Right cardiac atrium (tissue), 5 donors: ENCODE measurements around the gene RAET1E. TPM values are rescaled to one million over a fixed set of nuclear protein-coding genes. Genes with fewer than 3 reads are reported as not detected.
"Not testable (repeated sequence)": the region's sequence is repeated elsewhere in the genome, so short reads cannot be mapped to it uniquely, and the experiment has no call there.

Source experiments
- ATAC-seq, 2 donors: fragments of 200-7000 bp; cut with Tn5 transposase; one replicate each; pipeline versions ENCODE4 v1.8.0 to v1.9.1; 2020; ENCODE audit warnings: moderate library complexity in 2 of 2, mild to moderate bottlenecking in 1 of 2
- DNase-seq, 3 donors: peaks; one replicate each; pipeline ENCODE4 v3.0.0-alpha.2; 2020
- H3K27ac ChIP-seq: one replicate; pipeline ENCODE4 v1.5.1; 2013; ENCODE audit warnings: mild to moderate bottlenecking, low read length, control low read depth, moderate library complexity
- H3K27me3 ChIP-seq: one replicate; pipeline ENCODE4 v1.6.1; 2013; ENCODE audit not compliant: control insufficient read depth, insufficient read depth
- H3K4me1 ChIP-seq: one replicate; pipeline ENCODE4 v1.6.1; 2013; ENCODE audit warnings: low read length; ENCODE audit not compliant: control insufficient read depth, insufficient read depth
- H3K4me3 ChIP-seq: one replicate; pipeline ENCODE4 v1.5.1; 2013; ENCODE audit warnings: low read length, control low read depth
- H3K9me3 ChIP-seq: one replicate; pipeline ENCODE4 v1.6.1; 2013; ENCODE audit warnings: low read length; ENCODE audit not compliant: control insufficient read depth
- WGBS: extraction: QIAGEN DNeasy Blood & Tissue Kit; methylation state at CpG from one replicate; pipeline ENCODE4 v1.1.7; 2013; 5-methylcytosine and 5-hydroxymethylcytosine counted together
- intact Hi-C, 4 donors: fragments of 100-400 bp; cut with DNase I; formaldehyde crosslinking; loops; one replicate each; pipeline versions ENCODE4 v1.11.0 to v1.14.0; 2022 to 2023
- polyA plus RNA-seq: library from polyadenylated mRNA; stranded (reverse); fragments of 200-250 nt; gene quantifications from one replicate; pipeline ENCODE4 v1.2.3, GENCODE V29; 2013
- total RNA-seq, 4 donors: library from RNA; stranded (reverse); fragmentation: NEBNext Ultra II Directional; extraction: Animal tissue kit (Norgen Biotek cat#: 25700); gene quantifications; one replicate each; pipeline ENCODE4 v1.2.1, GENCODE V29; 2021
- donor health status: healthy with polysubstance abuse.
- donor health status: DM: no; HTN: yes; CAD: no.
- donor health status: DM: no; HTN: no; CAD: no.
- donor health status: DM: no; HTN: yes; CAD: no; lungs with severe emphysema.
- donor health status: DM: yes; HTN: yes; CAD: no.

The RAET1E gene
- total and polyA plus RNA-seq, 5 donors, result 0.17 to 0.45 (median 0.41) TPM

GRCh38 chr6:149919834-149920225 lies 21.9 kb upstream of the RAET1E start:
- Histone ChIP-seq H3K4me1 (no peaks in the 10 kb centered on the region), H3K27me3 (no peaks in the 10 kb centered on the region), H3K27ac (no peak overlapping the region), H3K4me3 (no peak overlapping the region), H3K9me3 (no peaks in the 10 kb centered on the region)
- intact Hi-C loops, result loop anchor here in 2 of 4 donors (5.0 to 10.0 kb wide), 3 partner anchors 53 to 195 kb away; no protein-coding TSS in a partner anchor
- WGBS, result 90% methylated on average over 4 of the region's 4 CpGs
- ATAC-seq (no peak), DNase-seq (no peak)

DNA sequence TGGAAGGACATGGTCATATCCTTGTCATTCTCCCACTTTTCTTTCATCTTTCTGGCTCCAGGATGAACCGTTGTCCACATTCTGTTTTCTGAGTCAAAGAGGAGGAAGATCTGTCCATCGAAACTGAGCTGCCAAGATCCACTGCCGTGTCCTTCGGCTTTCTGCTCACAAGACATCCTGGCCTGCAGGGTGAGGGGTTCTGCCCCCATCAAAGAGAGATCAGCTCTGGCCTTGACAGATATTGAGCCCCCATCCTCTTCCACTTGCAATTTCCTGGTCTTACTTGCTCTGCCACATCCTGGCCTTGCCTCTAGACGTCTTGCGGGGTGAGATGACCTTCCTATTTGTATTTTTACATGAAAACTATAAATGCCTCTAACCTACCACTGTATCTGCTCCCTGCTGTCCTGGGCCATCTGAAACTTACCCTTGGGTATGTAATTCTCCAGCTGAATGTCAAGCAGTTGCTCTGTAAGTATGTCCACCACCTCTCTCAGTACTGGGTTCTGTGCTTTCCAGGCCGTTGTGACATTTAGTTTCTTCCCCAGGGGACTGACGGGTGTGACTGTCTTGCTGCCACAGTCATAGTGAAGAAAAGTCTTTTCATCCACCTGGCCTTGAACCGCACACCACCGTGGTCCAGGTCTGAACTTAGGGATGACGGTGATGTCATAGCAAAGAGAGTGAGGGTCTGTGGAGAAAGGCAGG lies 21.4 kb upstream of the RAET1E start:
- H3K4me3 ChIP-seq, H3K27me3 ChIP-seq, H3K27ac ChIP-seq, H3K9me3 ChIP-seq, DNase-seq, ATAC-seq, intact Hi-C loops, H3K4me1 ChIP-seq: not testable (repeated sequence)
- 87% methylated on average over 11 of the region's 11 CpGs for WGBS

GRCh38 chr6:149918151-149918905 lies 20.4 kb upstream of the RAET1E start:
- Histone ChIP-seq H3K27me3 (no peaks in the 10 kb centered on the region), H3K27ac (no peak overlapping the region), H3K4me1 (no peaks in the 10 kb centered on the region), H3K4me3 (no peak overlapping the region), H3K9me3 (no peaks in the 10 kb centered on the region)
- WGBS, result 82% methylated on average over 6 of the region's 6 CpGs
- ATAC-seq, result no peak
- no peak for DNase-seq
- intact Hi-C loops, result no loop called here

DNA sequence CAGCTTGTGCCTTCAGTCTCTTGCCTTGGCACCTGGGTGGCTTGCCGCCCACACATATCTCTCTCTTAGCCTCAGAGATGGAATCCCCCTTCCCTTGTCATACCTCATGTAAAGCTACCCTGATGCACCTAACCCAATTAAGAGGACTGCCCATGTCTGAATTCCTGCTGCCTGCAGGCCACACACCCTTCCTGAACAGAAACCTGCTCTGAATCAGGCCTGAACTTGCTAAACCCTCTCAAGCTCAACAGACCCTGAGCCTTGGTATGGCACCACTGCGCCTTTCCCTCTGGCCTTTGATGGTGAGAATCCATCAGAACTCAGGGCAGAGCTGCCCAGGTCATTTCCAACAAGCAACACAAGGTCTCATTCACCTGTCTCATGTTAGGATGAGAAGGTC lies 19.8 kb upstream of the RAET1E start:
- DNase-seq (no peak), ATAC-seq (no peak)
- Histone ChIP-seq H3K4me1 (no peaks in the 10 kb centered on the region), H3K4me3 (no peak overlapping the region), H3K9me3 (no peaks in the 10 kb centered on the region), H3K27ac (no peak overlapping the region), H3K27me3 (no peaks in the 10 kb centered on the region)
- intact Hi-C loops, result no loop called here
- WGBS, result 94% methylated on average over 2 of the region's 2 CpGs

GRCh38 chr6:149915970-149916865 lies 18.3 kb upstream of the RAET1E start:
- 91% methylated on average over 10 of the region's 10 CpGs for WGBS
- Histone ChIP-seq H3K4me3 (no peak overlapping the region), H3K27ac (no peak overlapping the region), H3K9me3 (no peaks in the 10 kb centered on the region), H3K27me3 (no peaks in the 10 kb centered on the region), H3K4me1 (no peaks in the 10 kb centered on the region)
- no peak for ATAC-seq
- intact Hi-C loops, result no loop called here
- DNase-seq, result no peak

GRCh38 chr6:149913540-149914240 lies 15.8 kb upstream of the RAET1E start:
- Histone ChIP-seq H3K4me1 (no peaks in the 10 kb centered on the region), H3K4me3 (no peak overlapping the region), H3K27ac (no peak overlapping the region), H3K27me3 (no peaks in the 10 kb centered on the region), H3K9me3 (no peaks in the 10 kb centered on the region)
- DNase-seq (no peak), ATAC-seq (no peak)
- WGBS, result 59% methylated on average over 9 of the region's 9 CpGs
- intact Hi-C loops, result no loop called here

GRCh38 chr6:149913085-149913484 lies 15.2 kb upstream of the RAET1E start:
- DNase-seq, result no peak
- Histone ChIP-seq H3K27me3 (no peaks in the 10 kb centered on the region), H3K4me1 (no peaks in the 10 kb centered on the region), H3K27ac (no peak overlapping the region), H3K4me3 (no peak overlapping the region), H3K9me3 (no peaks in the 10 kb centered on the region)
- 84% methylated on average over 2 of the region's 2 CpGs for WGBS
- intact Hi-C loops, result no loop called here
- no peak for ATAC-seq

DNA sequence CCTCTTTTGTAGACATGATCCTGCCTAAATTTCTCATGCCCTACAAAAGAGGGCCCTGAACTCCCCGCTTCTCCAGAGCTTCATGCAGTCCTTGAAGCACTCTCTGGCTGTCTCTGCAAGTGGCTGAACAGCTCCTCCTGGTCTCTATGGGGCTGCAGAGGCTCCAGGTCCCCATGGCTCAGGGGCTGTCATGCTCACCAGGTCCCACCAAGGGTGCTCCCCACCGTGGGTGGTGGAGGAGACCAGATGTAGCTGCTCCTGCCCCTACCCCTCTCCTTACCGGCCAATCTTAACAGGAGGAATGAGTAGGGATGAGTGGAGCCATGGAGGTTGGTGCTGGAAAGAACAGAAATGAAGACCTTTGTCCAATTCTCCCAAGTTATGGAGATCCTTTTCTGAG lies 14.8 kb upstream of the RAET1E start:
- intact Hi-C loops, DNase-seq: not testable (repeated sequence)

DNA sequence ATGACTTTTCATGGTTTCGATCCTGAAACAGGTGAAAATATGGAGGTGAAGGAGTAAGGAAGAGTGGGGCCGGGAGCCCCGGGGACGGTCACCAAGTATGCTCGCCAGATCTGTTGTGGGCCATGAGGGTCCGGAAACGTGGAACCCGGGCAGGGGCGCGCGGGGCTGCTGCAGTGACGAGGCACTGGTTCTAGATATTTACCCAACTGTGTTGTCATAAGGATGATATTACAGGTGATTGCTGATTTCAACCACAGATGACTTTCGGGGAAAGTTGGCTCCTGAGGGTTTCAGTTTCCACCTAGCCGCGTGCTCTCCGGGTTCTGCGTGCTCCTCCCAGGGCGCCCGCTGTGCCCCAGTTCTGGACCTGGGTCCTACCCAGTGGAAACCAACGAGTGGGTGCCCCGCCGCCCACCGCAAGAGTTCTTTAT lies 12.8 kb upstream of the RAET1E start:
- no peak overlapping the region for H3K27ac ChIP-seq
- 95% methylated on average over 23 of the region's 23 CpGs for WGBS
- DNase-seq (no peak), ATAC-seq (no peak)
- no peak overlapping the region for H3K4me3 ChIP-seq
- peaks cover 3% of the 10 kb centered on the region for H3K4me1 ChIP-seq
- no peaks in the 10 kb centered on the region for H3K27me3 ChIP-seq
- intact Hi-C loops, result no loop called here
- H3K9me3 ChIP-seq, result no peaks in the 10 kb centered on the region

More for the DNA sequence above, 14.8 kb upstream of the RAET1E start:
- not testable (repeated sequence) for H3K4me3 ChIP-seq, H3K4me1 ChIP-seq, H3K9me3 ChIP-seq, H3K27me3 ChIP-seq, H3K27ac ChIP-seq, ATAC-seq
- 82% methylated on average over 3 of the region's 3 CpGs for WGBS

DNA sequence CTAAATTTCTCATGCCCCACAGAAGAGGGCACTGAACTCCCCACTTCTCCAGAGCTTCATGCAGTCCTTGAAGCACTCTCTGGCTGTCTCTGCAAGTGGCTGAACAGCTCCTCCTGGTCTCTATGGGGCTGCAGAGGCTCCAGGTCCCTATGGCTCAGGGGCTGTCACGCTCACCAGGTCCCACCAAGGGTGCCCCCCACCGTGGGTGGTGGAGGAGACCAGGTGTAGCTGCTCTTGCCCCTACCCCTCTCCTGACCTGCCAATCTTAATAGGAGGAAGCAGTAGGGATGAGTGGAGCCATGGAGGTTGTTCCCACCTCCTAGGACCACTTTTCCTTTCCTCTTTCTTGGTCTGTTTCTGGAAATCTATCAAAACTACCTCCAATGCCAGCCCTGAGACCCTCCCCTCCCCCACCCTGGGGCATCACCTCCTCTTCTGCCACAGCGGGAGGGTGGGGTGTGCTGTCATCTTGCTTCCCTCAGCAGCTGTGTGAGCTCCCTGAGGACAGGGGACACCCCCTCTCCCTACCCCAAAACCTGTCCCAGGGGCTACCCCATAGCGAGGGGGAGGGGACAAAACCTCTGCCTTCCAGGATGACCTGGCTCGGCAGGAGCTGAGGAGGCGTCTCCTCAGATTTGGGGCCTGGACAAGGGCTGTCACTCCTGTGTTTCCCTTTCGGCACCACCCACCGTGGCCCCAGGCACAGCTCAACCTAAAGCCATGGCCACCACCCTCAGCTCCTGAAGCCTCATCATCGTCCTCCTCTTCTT lies 12.0 kb upstream of the RAET1E start:
- intact Hi-C loops, result no loop called here
- 91% methylated on average over 9 of the region's 9 CpGs for WGBS
- H3K4me1 ChIP-seq, result peaks cover 3% of the 10 kb centered on the region
- no peaks in the 10 kb centered on the region for H3K27me3 ChIP-seq
- H3K9me3 ChIP-seq, result no peaks in the 10 kb centered on the region
- H3K4me3 ChIP-seq, result no peak overlapping the region
- ATAC-seq, result peak in 1 of 2 donors; percentile 11
- H3K27ac ChIP-seq, result no peak overlapping the region
- peak in 1 of 3 donors; percentile 51 for DNase-seq
